NCI-H2029 treated with DMSO at 0.1 percent for 48 hours (cell line): ENCODE data around the gene PRDX1.
"Not testable (repeated sequence)": the region's sequence is repeated elsewhere in the genome, so short reads cannot be mapped to it uniquely, and the experiment has no call there.

Source experiments
- DNase-seq: peaks from one replicate; lab custom pipeline; 2025; lab: John Stamatoyannopoulos, UW

The PRDX1 gene

DNA sequence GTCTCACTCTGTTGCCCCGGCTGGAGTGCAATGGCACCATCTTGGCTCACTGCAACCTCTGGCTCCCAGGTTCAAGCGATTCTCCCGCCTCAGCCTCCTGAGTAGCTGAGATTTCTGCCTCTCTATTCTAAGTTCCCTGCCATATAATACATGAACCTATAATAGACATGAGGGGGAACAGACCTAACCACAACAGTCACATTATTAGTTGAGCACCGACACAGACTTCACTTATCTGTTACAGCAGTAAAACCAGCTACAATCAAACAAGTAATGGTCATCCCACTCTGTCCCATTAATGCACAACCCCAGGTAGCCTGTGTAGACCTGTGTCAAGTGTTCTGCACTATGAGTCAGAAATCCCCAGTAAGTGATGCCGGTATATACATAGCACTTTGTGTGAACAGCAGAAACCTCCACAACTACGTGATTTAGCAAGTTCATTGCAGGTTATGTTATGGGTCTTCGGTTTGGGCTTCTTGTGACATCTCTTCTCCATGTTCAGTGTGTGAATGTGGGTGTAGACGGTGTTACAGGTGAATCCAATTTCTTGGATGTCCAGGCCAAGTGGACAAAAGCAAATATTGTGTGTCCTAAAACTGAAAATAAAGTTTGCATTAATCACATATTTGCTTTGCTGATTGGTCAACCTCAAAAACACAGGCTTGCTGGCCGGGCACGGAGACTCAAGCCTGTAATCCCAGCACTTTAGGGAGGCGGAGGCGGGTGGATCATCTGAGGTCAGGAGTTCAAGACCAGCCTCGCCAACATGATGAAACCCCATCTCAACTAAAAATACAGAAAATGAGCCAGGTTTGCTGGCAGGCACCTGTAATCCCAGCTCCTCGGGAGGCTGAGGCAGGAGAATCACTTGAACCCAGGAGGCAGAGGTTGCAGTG is 18.0 kb downstream of the PRDX1 start:
- DNase-seq = no peak

DNA sequence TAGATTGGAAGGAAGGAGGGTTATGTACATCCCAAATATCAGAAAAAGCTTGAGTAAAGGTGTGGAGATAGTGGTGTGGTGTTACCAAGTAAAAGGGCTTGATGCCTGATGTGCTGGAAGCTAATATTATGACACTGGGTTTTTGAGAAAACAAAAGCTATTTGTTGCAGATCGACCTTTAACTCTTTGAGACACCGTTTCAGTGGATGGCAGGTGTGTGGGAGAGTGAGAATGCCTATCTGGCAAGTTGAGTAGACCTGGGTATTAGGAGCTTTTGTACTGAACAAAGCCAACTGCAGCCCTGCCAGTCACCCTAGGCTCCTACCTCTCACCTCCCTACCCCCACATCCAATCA is 20.2 kb downstream of the PRDX1 start:
- no peak for DNase-seq

DNA sequence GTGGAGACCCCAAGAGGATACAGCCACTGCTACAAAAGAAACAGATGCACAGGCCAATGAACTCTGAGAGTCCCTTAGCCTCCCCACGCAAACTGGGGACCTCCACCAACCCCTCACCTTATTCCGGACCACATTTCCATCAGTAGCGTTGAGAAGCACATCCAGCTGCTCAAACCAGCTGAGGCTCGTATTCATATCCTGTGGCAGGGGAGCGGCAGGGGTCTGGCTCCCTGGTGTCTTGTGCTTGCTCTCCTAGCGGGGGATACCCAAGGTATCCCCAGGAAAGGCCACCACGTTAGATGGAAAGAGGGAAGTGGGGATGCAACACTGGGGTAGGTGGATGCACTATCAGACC is 22.3 kb downstream of the PRDX1 start:
- DNase-seq = no peak

DNA sequence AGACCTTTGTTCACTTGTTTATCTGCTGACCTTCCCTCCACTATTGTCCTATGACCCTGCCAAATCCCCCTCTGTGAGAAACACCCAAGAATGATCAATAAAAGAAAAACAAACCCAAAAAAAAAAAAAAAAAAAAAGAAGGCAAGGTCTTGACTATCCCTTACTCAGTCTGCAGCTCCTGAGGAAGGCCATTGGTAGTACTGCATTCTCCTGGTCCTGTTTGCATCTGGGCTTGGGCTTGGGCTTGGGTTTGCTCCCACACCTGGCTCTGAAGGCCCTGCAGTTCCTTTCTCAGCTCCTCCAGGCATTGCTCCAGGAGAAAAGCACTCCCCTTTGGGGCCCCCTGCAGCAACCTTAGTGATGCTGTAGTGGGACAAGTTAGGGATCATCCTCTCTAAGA is 23.4 kb downstream of the PRDX1 start:
- DNase-seq = no peak

DNA sequence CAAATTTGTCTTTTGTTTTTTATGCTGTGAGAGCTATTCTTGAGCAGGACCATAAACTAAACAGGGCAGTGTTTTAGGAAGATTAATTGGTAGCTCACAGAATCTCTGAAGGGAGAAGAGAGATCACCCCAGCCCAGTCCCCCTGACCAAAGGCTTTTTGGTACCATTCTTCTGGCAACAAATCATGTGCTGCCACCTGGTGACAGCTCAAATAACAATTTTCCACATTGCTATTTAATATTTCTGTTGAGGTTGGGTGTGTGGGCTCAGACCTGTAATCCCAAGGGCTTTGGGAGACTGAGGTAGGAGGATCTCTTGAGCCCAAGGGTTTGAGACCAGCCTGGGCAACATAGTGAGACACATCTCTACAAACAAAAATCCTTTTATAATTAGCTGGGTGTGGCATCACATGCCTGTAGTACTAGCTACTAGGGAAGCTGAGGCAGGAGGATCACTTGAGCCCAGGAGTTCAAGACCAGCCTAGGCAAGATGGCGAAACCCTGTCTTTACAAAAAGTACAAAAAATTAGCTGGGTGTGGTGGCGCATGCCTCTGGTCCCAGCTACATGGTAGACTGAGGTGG is 28.5 kb downstream of the PRDX1 start:
- peak; percentile 68 for DNase-seq

DNA sequence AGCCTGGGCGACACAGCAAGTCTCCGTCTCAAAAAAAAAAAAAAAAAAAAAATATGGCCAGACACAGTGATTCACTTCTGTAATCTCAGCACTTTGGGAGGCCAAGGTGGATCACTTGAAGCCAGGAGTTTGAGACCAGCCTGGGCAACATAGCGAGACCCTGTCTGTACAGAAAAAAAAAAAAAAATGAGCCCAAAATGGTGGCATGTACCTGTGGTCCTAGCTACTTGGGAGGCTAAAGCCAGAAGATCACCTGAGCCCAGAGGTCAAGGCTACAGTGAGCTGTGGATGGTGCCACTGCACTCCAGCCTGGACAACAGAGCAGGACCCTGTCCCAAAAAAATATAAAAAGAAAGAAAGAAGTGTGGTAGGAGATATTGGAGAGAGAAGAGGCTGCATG is 29.0 kb downstream of the PRDX1 start:
- no peak for DNase-seq

DNA sequence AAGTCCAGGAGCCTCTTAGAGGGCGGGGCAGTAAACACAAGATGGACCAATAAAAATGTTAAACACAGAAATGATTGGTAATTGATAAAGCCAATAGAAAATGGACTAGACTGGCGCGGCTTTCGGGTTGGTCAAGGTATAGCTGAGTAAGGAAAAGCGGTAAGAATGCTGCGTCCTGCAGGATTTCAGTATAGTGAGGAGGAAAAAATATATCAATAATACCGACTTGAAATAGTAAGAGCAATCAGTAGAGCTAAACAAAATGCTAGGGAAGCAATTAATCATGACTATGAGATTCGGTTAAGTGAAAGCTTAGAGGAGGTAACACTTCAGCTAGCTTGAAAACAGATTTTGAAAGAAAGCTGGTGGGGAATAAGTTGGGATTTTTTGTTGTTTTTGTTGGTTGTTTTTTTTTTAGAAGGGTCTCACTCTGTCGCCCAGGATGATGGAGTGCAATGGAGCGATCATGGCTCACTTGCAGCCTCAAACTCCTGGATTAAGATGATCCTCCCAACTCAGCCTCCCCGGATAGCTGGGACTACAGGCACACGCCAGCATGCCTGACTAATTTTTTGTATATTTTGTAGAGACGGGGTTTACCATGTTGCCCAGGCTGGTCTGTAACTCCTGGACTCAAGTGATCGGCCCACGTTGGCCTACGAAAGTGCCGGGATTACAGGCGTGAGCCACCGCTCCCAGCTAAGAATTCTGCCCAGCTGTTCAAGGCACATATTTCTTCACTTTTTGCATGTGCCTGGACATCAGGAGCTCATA is 30.0 kb downstream of the PRDX1 start:
- no peak for DNase-seq

DNA sequence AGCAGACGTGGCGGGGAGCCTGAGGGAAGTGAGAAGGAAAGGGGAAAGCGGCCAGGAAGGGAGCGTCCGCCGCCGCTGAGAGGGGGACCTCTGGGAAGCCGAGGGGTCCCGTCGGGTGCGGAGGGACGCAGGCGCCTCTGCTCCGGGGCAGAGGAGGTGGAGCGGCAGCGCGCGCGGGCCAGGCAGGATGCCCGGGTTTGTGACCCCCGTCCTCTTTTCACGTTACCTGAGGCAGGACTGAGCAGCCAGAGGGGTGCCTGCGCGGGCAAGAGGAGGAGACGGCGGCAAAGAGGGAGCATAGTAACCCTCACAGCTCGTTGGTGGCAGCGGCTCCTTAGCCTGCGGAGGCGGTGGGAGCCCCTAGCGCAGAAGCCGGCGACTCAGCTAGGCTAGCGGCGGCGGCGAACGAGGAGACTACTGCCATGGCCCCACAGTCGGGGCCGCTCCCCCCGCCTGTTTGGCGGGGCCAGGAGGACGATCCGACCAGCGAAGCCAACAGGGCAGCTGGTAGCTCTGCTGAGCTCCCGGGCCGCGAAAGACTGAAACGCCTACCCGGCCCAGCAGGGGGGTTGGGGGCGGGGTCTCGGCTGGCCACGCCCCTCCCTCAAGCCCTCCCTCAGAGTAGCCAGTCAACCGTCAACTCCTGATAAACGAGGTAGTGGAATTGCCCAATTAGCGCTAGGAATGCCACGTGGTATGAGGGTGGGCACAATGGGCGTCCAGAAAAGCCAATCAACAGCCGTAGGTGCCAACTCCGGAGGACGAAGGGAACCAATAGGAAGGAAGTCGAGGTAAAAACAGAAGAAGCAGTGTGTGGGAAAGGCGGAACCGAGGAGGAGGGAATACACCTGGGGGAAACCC is 30.8 kb downstream of the PRDX1 start, which contains the start of gene TESK2:
Gene TESK2, minus strand, starts transcription at position 538 of the 861 bp plus-strand sequence. CDS start 33,378 bp downstream, outside the sequence.
- peak; percentile 100 for DNase-seq

DNA sequence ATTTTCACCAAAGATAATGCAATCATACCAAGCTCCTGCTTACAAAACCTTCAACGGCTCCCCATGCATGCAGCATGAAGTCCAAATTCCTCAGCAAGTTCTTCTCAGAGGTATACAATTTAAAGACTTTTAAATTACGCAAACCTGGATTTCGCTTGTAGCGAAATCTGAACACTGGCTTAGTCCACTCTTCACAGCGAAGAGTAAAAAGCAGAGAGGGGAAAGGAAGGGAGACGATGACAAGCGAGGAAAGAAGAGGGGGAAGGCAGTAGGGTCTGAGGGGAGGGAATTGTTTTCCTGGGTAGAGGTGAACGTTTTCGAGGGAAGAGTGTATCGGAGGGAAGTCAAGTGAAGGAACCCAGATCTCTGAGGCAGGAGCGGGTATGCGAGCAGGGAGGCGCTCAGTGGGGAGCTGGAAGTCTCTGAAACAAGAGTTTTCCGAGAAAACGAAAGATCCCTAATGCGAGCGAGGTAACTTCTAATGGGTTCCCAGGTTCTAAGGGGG is 31.5 kb downstream of the PRDX1 start:
- DNase-seq = no peak

DNA sequence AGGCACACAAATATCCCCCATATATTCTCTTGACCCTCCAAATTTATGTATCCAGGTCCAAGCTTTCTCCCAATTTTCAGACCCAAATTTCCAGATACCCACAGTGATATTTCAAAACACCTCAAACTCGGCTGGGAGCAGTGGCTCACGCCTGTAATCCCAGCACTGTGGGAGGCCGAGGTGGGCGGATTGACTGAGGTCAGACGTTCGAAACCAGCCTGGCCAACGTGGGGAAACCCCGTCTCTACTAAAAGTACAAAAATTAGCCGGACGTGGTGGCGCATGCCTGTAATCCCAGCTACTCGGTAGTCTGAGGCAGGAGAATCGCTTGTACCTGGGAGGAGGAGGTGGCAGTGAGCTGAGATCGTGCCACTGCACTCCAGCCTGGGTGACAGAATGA is 32.3 kb downstream of the PRDX1 start:
- DNase-seq = not testable (repeated sequence)

DNA sequence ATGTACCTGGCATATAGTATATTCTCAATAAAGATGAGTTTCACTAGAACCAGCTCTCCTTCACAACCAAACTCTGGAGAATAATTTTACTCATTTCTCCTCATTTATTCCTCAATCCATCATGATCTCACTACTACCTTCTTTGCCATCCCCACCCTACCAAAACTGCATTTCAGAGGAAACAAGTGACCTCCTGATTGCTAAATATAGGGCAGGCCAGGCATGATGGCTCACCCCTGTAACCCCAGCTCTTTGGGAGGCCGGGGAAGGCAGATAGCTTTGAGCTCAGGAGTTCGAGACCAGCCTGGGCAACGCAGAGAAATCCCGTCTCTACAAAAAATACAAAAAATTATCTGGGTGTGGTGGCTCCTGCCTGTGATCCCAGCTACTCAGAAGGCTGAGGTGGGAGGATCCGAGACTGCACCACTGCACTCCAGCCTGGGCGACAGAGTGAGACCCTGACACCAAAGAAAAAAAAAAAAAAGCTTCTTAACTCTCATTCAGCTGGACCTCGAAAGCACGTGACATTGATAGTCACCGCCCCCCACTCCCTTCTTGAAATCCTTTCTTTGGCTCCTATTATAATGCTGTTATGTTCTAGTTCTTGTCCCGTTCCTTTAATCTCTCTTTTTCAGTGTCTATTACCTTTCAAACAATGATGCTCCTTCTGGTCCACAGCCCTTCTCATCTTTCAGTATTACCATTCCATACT is 32.9 kb downstream of the PRDX1 start:
- DNase-seq = no peak

DNA sequence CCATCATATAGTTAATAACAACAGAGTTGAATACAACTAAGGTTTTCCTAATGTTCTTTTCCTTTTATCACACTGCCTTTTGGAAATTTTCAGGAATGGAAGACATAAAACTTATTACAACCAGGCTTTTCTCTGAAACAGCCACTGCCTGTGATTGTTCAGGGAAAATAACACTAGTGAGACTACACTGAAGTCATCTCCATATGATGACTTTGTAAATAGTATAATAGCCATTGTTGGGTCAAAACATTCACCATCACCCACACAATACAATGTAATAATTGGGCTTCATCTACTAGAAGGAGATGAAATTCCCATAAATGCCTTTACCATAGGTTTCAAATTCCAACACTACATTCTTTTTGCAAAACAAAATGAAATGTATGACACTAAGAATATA is 35.7 kb downstream of the PRDX1 start:
- no peak for DNase-seq

DNA sequence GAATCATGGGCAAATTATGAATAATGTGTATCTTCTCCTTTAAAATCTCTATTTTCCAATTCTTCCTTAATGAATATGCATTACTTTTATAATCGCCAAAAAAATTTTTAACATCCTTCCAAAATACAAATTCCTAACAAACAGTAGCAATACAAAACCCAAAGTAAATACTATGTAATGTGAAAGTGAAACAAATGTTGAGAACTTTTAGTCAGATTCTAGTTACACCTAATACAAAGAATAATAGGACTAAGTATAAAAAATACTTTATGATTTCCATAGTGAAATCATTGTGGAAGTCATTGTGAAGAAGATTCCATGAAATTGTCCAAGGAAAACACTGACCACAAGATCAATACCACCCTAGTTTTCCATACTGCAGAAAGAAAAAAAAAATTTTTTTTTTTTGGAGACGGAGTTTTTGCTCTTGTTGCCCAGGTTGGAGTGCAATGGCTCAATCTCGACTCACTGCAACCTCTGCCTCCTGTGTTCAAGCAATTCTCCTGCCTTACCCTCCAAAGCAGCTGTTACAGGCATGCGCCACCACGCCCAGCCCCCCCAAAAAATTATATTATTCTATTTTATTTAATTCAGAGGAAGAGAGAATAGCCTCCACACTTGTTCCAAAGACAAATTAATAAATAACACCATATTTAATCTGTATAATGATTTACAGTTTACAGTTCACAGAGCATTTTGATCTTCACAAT is 42.5 kb downstream of the PRDX1 start:
- DNase-seq = no peak

DNA sequence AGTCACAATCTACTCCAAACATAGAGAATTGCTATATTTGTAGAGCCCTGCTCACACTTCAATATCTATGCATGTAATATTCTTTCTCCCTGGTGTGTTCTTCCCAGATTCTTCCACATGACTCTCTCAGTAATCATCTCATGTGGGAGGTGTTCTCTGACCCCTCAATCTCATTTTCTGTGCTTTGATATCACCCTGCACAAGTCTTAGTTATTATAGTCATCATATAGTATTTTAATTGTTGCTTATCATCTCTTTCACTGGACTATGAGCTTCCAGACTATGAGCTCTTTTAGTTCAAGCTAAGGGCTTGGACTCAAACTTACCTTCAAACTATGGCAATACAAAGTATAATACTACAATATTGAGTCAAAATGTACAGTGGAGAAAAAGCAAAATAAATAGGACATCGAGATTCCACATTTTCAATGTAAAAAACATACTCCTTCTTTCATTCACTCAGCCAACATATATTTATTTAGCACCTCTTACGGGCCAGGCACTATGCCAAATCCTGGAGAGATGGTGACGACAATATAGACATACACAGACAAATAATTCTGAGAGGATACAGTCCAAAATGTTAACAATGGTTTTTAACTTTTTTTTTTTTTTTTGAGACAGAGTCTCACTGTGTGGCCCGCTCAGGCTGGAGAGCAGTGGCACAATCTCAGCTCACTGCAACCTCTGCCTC is 43.4 kb downstream of the PRDX1 start:
- peak; percentile 64 for DNase-seq

DNA sequence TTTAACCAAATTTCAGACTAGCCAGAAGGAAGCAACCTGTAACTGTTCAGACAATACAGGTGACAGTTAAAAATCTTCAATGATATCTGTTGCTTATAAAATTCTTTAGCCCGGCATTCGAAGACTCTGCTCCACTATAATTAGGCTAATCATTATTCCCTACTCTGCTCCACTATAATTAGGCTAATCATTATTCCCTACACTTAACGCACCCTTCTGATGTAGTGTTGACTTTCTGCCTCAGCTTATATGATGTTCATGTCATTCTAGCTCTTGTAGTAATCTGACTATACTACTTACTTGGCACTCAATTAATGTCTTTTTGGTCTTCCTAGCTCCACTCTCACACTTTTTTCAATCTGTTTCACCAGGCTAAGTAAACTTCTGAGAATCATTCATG is 44.0 kb downstream of the PRDX1 start:
- DNase-seq = no peak

DNA sequence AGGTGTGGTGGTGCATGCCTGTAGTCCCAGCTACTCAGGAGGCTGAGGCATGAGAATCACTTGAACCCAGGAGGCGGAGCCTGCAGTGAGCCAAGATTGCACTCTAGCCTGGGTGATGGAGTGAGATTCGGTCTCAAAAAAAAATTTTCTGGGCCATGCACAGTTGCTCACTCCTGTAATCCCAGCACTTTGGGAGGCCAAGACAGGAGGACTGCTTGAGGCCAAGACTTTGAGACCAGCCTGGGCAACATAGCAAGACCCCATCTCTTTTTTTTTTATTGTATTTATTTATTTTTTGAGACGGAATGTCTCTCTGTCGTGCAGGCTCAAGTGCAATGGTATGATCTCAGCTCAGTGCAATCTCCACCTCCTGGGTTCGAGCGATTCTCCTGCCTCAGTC is 47.5 kb downstream of the PRDX1 start:
- not testable (repeated sequence) for DNase-seq

DNA sequence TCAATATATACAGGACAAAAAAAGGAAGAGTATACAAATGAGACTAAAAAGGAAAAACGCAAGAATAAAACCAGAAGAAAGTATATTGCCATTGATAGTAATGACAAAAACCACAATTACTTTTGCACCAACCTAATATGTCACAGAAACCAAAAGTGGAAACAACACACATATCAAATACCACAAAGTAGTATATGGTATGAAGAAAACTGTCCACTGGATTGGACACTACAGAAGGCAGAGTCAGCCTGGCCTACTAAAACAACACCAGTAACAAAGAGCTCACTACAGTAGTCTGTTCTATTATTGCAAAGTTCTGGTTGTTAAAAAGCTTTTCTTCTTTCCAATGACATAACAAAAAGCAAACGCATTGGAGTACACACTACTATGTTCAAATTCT is 48.4 kb downstream of the PRDX1 start:
- DNase-seq = no peak

DNA sequence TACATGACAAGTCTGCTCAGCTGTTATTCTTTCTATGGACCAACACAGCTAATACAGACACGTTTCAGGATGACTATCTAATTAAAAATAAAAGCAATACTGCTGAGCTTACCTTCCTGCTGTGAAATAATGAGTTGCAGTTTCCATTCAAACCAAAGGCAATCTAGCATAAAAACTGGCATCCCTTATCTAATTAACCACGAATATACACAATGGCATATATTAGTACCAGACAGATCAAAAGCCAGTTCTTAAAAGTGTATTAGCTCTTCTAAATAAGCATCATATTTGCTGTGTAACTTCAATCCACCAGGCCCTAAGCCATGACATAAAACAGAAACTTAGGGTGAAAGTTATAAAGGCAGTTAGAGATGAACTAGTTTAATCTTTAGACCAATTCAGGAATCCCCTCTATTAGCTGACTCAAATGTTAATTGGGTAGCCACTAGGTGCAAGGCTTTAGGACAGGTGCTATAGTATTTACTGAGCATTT is 51.3 kb downstream of the PRDX1 start:
- no peak for DNase-seq

DNA sequence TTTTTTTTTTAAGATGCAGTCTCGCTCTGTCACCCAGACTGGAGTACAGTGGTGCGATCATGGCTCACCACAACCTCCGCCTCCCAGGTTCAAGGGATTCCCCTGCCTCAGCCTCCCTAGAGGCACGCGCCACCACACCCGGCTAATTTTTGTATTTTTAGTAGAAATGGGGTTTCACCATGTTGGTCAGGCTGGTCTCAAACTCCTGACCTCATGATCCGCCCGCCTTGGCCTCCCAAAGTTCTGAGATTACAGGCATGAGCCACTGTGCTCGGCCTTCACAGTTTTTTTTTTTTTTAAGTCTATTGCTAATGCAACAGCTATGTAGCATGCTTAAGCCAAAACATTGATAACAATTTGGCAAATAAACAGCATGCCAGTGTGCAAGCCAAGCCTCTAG is 54.3 kb downstream of the PRDX1 start:
- DNase-seq = not testable (repeated sequence)

DNA sequence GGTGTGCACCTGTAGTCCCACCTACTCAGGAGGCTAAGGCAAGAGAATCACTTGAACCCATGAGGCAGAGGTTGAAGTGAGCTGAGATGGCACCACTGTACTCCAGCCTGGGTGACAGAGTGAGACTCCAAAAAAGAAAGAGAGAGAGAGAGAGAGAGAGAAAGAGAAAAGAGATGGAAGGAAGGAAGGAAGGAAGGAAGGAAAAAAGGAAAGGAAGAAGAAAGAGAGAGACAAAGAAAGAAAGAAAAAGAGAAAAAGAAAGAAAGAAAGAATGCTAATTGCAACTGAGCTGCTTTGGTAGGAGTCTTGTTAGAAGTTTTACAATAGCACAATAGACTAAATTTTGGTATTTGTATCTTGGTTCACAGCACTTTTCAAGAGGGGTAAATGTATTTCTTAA is 56.4 kb downstream of the PRDX1 start:
- no peak for DNase-seq
